Parathyroid adenoma (tissue), 2 donors: Measurements from ENCODE around the gene RAET1E.
"Not testable (repeated sequence)": the region's sequence is repeated elsewhere in the genome, so short reads cannot be mapped to it uniquely, and the experiment has no call there.

Experiments
- H2AFZ ChIP-seq: fragments of 300-600 bp; sonication (generic); one replicate; pipeline ENCODE4 v1.7.0; 2017; ENCODE audit warnings: antibody characterized with exemption, mild to moderate bottlenecking
- H3K27ac ChIP-seq: fragments of 300-600 bp; sonication (generic); one replicate; pipeline ENCODE4 v1.7.0; 2017
- H3K27me3 ChIP-seq: fragments of 300-600 bp; sonication (generic); one replicate; pipeline ENCODE4 v1.7.0; 2017; ENCODE audit warnings: low read length; ENCODE audit not compliant: control insufficient read depth, insufficient read depth
- H3K36me3 ChIP-seq: fragments of 300-600 bp; sonication (generic); one replicate; pipeline ENCODE4 v1.7.0; 2017; ENCODE audit warnings: low read length; ENCODE audit not compliant: control insufficient read depth, insufficient read depth
- H3K4me1 ChIP-seq: fragments of 300-600 bp; sonication (generic); one replicate; pipeline ENCODE4 v1.7.0; 2017; ENCODE audit warnings: control low read depth
- H3K4me2 ChIP-seq: fragments of 300-600 bp; sonication (generic); one replicate; pipeline ENCODE4 v1.7.0; 2017; ENCODE audit warnings: low read length
- H3K4me3 ChIP-seq: fragments of 300-600 bp; sonication (generic); one replicate; pipeline ENCODE4 v1.7.0; 2017; ENCODE audit warnings: low read depth, low read length
- H3K79me2 ChIP-seq: fragments of 300-600 bp; sonication (generic); one replicate; pipeline ENCODE4 v1.7.0; 2017; ENCODE audit warnings: control low read depth
- H3K9ac ChIP-seq: fragments of 300-600 bp; sonication (generic); one replicate; pipeline ENCODE4 v1.7.0; 2017; ENCODE audit warnings: mild to moderate bottlenecking
- H3K9me3 ChIP-seq: fragments of 300-600 bp; sonication (generic); one replicate; pipeline ENCODE4 v1.7.0; 2017; ENCODE audit warnings: low read length; ENCODE audit not compliant: control insufficient read depth
- TF ChIP-seq, protein P1 (sequence below): fragments of 300-600 bp; sonication (generic); IDR thresholded peaks from one replicate; pipeline ENCODE4 v1.7.0; 2017; ENCODE audit warnings: antibody characterized with exemption, mild to moderate bottlenecking
- donor health status: primary hyperparathyroidism.

RAET1E gene

DNA sequence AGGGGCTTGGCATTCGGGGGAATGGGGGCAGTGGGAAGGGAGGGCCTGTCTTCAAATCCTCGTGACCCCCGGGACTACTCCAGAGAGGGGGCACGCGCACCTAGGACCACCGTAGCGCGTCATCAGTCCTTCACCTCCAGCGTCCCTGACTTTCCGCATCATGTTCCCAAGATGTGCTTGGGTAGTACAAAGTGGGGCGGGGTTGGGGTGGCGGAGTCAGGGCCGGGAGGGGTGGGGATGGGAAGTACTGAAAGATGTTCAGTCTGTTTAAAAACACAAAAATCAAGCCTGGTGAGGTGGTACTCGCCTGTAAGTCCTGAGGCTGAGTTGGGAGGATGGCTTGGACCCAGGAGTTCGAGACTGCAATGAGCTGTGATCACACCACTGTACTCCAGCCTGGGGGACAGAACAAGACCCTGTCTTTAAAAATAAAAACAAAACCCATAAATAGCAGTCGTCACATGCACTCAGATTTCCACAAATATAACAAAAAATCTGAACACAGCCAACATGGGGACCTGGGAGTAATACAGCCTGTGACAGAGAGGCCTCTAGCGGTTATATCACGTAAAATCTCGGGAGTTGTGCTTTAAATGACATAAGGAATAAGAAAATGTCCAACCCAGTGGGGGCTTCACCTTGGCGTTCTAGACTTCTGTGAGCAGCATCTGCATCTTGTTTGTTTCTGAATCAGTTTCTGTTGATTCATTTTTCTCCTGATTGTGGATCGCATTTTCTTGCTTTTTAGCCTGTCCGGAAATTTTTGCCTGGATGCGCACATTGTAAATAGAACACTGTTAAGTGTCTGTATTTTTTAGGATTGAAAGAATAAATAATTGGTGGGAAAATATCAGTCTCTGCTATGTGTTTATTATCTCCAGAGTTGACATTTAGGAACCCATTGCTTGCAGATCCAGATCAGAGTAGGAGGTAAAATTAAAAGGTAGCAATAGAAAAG lies 33.1 kb downstream of the RAET1E start:
- peak overlapping the region; percentile 88 for H2AFZ ChIP-seq
- peak overlapping the region; percentile 38 for H3K4me3 ChIP-seq
- no peaks in the 10 kb centered on the region for H3K36me3 ChIP-seq
- peaks cover 32% of the 10 kb centered on the region for H3K4me1 ChIP-seq
- no peaks in the 10 kb centered on the region for H3K27me3 ChIP-seq
- peak overlapping the region; percentile 65 for H3K4me2 ChIP-seq
- H3K27ac ChIP-seq = peak overlapping the region; percentile 91
- no peak overlapping the region for H3K9ac ChIP-seq
- TF ChIP-seq, protein P1, sequence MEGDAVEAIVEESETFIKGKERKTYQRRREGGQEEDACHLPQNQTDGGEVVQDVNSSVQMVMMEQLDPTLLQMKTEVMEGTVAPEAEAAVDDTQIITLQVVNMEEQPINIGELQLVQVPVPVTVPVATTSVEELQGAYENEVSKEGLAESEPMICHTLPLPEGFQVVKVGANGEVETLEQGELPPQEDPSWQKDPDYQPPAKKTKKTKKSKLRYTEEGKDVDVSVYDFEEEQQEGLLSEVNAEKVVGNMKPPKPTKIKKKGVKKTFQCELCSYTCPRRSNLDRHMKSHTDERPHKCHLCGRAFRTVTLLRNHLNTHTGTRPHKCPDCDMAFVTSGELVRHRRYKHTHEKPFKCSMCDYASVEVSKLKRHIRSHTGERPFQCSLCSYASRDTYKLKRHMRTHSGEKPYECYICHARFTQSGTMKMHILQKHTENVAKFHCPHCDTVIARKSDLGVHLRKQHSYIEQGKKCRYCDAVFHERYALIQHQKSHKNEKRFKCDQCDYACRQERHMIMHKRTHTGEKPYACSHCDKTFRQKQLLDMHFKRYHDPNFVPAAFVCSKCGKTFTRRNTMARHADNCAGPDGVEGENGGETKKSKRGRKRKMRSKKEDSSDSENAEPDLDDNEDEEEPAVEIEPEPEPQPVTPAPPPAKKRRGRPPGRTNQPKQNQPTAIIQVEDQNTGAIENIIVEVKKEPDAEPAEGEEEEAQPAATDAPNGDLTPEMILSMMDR = peak; percentile 88
- peaks cover 5% of the 10 kb centered on the region for H3K79me2 ChIP-seq
- no peaks in the 10 kb centered on the region for H3K9me3 ChIP-seq

- Histone ChIP-seq H3K9me3 (no peaks in the 10 kb centered on the region), H3K4me1 (peaks cover 33% of the 10 kb centered on the region)
These were observed 34.0 kb downstream of the RAET1E start, which contains the start of gene LRP11 for GRCh38 chr6:149863698-149864577. LRP11 (minus strand) TSS chr6:149864359; CDS start chr6:149864020, 339 bp downstream.

DNA sequence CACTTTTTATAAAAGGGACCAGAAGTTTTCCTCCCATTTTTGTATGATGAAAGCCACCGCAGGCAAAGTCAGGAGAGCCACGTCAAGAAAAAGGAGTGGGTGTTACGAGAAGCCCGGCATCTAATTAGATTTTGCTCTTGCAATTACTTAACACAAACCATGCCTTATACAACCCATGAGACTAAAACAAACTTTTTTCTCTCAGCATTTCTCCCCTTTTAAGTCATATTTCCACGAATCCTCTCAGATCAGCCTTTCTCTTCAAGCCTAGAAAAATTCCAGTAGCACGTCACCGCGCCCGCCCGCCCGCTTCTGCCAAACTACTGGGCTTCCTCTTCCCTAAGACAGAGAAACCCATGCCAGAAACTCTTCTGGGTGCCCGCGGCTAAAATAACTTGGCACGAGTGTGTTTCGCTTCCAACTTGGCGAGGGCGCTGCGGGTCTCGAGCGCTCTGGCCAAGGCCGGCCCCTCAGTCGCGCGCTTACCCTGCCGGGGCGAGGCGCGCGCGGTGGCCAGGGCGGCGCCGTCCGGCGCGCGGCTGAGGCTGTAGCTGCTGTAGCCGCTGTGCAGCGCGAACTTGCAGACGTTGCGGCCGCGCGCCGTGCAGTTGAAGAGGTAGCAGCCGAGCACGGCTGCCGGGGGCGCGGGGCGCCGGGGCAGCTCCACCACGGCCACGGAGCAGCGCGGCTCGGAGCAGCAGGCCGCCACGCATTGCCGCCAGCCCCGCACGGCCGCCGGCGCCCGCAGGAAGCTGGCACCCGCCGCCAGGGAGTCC lies 34.8 kb downstream of the RAET1E start:
- Histone ChIP-seq H2AFZ (peak overlapping the region; percentile 88), H3K9ac (peak overlapping the region; percentile 16), H3K27me3 (no peaks in the 10 kb centered on the region), H3K4me2 (peak overlapping the region; percentile 65), H3K9me3 (no peaks in the 10 kb centered on the region), H3K4me1 (peaks cover 29% of the 10 kb centered on the region), H3K79me2 (peaks cover 12% of the 10 kb centered on the region), H3K27ac (peak overlapping the region; percentile 91), H3K4me3 (peak overlapping the region; percentile 60), H3K36me3 (no peaks in the 10 kb centered on the region)
- TF ChIP-seq, protein P1 = no peak

More at GRCh38 chr6:149863698-149864577, 34.0 kb downstream of the RAET1E start, which contains the start of gene LRP11:
- H3K4me3 ChIP-seq = peak within 1 kb of the TSS; percentile 60
- peak within 1 kb of the TSS; percentile 88 for H2AFZ ChIP-seq
- TF ChIP-seq, protein P1 = peak; percentile 7
- H3K79me2 ChIP-seq = peaks cover 7% of the 10 kb centered on the region
- H3K27ac ChIP-seq = peak within 1 kb of the TSS; percentile 91
- H3K27me3 ChIP-seq = no peaks in the 10 kb centered on the region
- peak within 1 kb of the TSS; percentile 65 for H3K4me2 ChIP-seq
- H3K36me3 ChIP-seq = no peaks in the 10 kb centered on the region
- peak within 1 kb of the TSS; percentile 84 for H3K9ac ChIP-seq

GRCh38 chr6:149862424-149862738 lies 35.5 kb downstream of the RAET1E start:
- not testable (repeated sequence) for H3K36me3 ChIP-seq, H3K9ac ChIP-seq
- H3K4me3 ChIP-seq = peak overlapping the region; percentile 60

More at GRCh38 chr6:149862424-149862738, 35.5 kb downstream of the RAET1E start:
- peaks cover 27% of the 10 kb centered on the region for H3K4me1 ChIP-seq
- H3K27me3 ChIP-seq, H3K9me3 ChIP-seq: not testable (repeated sequence)
- peak overlapping the region; percentile 91 for H3K27ac ChIP-seq
- H2AFZ ChIP-seq = peak overlapping the region; percentile 51
- peak overlapping the region; percentile 65 for H3K4me2 ChIP-seq
- H3K79me2 ChIP-seq = peaks cover 16% of the 10 kb centered on the region
